H9 (cell line): ENCODE data around the gene CORO1A. TPM values are rescaled to one million over a fixed set of nuclear protein-coding genes. Genes with fewer than 3 reads are reported as not detected.

ENCODE experiments used
- DNase-seq: peaks from one replicate; pipeline ENCODE4 v3.0.0-alpha.2; 2017
- H2AFZ ChIP-seq: one replicate; pipeline ENCODE4 v1.6.1; 2013; ENCODE audit warnings: mild to moderate bottlenecking, low read length, control low read depth, moderate library complexity
- H2AK5ac ChIP-seq: 2 replicates; pipeline ENCODE4 v1.6.1; 2013; ENCODE audit warnings: low read length, control low read depth, mixed read lengths; ENCODE audit not compliant: insufficient read length
- H2BK120ac ChIP-seq: one replicate; pipeline ENCODE4 v1.6.1; 2013; ENCODE audit warnings: low read depth, mild to moderate bottlenecking, low read length, control low read depth, inconsistent platforms; ENCODE audit not compliant: poor library complexity, severe bottlenecking
- H2BK12ac ChIP-seq: 2 replicates; pipeline ENCODE4 v1.6.1; 2013; ENCODE audit warnings: low read length, control low read depth, mixed read lengths, low read depth; ENCODE audit not compliant: insufficient read length
- H2BK15ac ChIP-seq: 2 replicates; pipeline ENCODE4 v1.6.1; 2013; ENCODE audit warnings: low read depth, low read length, control low read depth
- H2BK20ac ChIP-seq: one replicate; pipeline ENCODE4 v1.6.1; 2013; ENCODE audit warnings: low read depth, mild to moderate bottlenecking, low read length, control low read depth, inconsistent platforms; ENCODE audit not compliant: poor library complexity, severe bottlenecking
- H2BK5ac ChIP-seq: 2 replicates; pipeline ENCODE4 v1.6.1; 2013; ENCODE audit warnings: low read length, control low read depth, mixed read lengths; ENCODE audit not compliant: insufficient read length
- H3K14ac ChIP-seq: 2 replicates; pipeline ENCODE4 v1.6.1; 2013; ENCODE audit warnings: low read length, control low read depth; ENCODE audit not compliant: insufficient read depth
- H3K18ac ChIP-seq: 2 replicates; pipeline ENCODE4 v1.6.1; 2013; ENCODE audit warnings: low read depth, mild to moderate bottlenecking, mixed read lengths, low read length, control low read depth; ENCODE audit not compliant: insufficient read length
- H3K23ac ChIP-seq: 2 replicates; pipeline ENCODE4 v1.6.1; 2013; ENCODE audit warnings: low read length, control low read depth, mixed read lengths, low read depth; ENCODE audit not compliant: insufficient read length
- H3K23me2 ChIP-seq: 2 replicates; pipeline ENCODE4 v1.6.1; 2013; ENCODE audit warnings: low read depth, mild to moderate bottlenecking, mixed read lengths, low read length, control low read depth; ENCODE audit not compliant: insufficient read length, poor library complexity, severe bottlenecking
- H3K27ac ChIP-seq: 2 replicates; pipeline ENCODE4 v1.5.1; 2013; ENCODE audit warnings: low read length, control low read depth, mixed read lengths, low read depth; ENCODE audit not compliant: insufficient read length
- H3K27me3 ChIP-seq: 2 replicates; pipeline ENCODE4 v1.6.1; 2013; ENCODE audit warnings: low read length, control low read depth, inconsistent platforms; ENCODE audit not compliant: insufficient read depth
- H3K4ac ChIP-seq: 2 replicates; pipeline ENCODE4 v1.6.1; 2013; ENCODE audit warnings: low read depth, mild to moderate bottlenecking, control low read depth, inconsistent platforms, low read length, moderate library complexity
- H3K4me1 ChIP-seq: 2 replicates; pipeline ENCODE4 v1.6.1; 2013; ENCODE audit warnings: low read length, control low read depth, inconsistent platforms; ENCODE audit not compliant: insufficient read depth
- H3K4me2 ChIP-seq: 2 replicates; pipeline ENCODE4 v1.6.1; 2013; ENCODE audit warnings: low read length, control low read depth, mixed read lengths; ENCODE audit not compliant: insufficient read length, insufficient read depth
- H3K56ac ChIP-seq: 2 replicates; pipeline ENCODE4 v1.6.1; 2013; ENCODE audit warnings: low read depth, mild to moderate bottlenecking, mixed read lengths, low read length, control low read depth; ENCODE audit not compliant: insufficient read length
- H3K79me1 ChIP-seq: 2 replicates; pipeline ENCODE4 v1.6.1; 2013; ENCODE audit warnings: low read depth, mild to moderate bottlenecking, moderate library complexity, low read length, control low read depth, inconsistent platforms; ENCODE audit not compliant: insufficient read depth, poor library complexity, severe bottlenecking
- H3K79me2 ChIP-seq: 2 replicates; pipeline ENCODE4 v1.6.1; 2013; ENCODE audit warnings: low read length, control low read depth, inconsistent platforms; ENCODE audit not compliant: insufficient read depth
- H3K9ac ChIP-seq: 2 replicates; pipeline ENCODE4 v1.6.1; 2013; ENCODE audit warnings: low read length, control low read depth, mixed read lengths; ENCODE audit not compliant: insufficient read length; ENCODE audit errors: extremely low read depth
- H3K9me3 ChIP-seq: one replicate; pipeline ENCODE4 v1.6.1; 2013; ENCODE audit warnings: low read depth, low read length, inconsistent platforms; ENCODE audit not compliant: control insufficient read depth
- H3T11ph ChIP-seq: one replicate; pipeline ENCODE4 v1.6.1; 2013; ENCODE audit warnings: mild to moderate bottlenecking, low read length, control low read depth, inconsistent platforms
- H4K20me1 ChIP-seq: one replicate; pipeline ENCODE4 v1.6.1; 2013; ENCODE audit not compliant: control insufficient read depth, insufficient read length, insufficient read depth
- H4K5ac ChIP-seq: 2 replicates; pipeline ENCODE4 v1.6.1; 2013; ENCODE audit warnings: low read depth, mild to moderate bottlenecking, mixed read lengths, low read length, control low read depth; ENCODE audit not compliant: insufficient read length
- H4K8ac ChIP-seq: replicated peaks from 2 replicates; pipeline ENCODE4 v1.6.1; 2013; ENCODE audit warnings: low read length, control low read depth, mixed read lengths, low read depth; ENCODE audit not compliant: insufficient read length
- H4K91ac ChIP-seq: 2 replicates; pipeline ENCODE4 v1.6.1; 2013; ENCODE audit warnings: low read depth, mild to moderate bottlenecking, moderate library complexity, mixed read lengths, low read length, control low read depth; ENCODE audit not compliant: insufficient read length
- H3K27ac Mint-ChIP-seq, 3 experiments: 2 replicates in 2 of 3; 3 replicates in 1 of 3; pipeline ENCODE4 v1.8.0; 2020 to 2021; ENCODE audit warnings: mixed read lengths in 3 of 3, mild to moderate bottlenecking in 1 of 3, moderate library complexity in 1 of 3
- H3K27me3 Mint-ChIP-seq: 2 replicates; pipeline ENCODE4 v1.8.0; 2021; ENCODE audit warnings: low read depth, mild to moderate bottlenecking, moderate library complexity, mixed read lengths
- H3K36me3 Mint-ChIP-seq, 3 experiments: 2 replicates in 2 of 3; 3 replicates in 1 of 3; pipeline ENCODE4 v1.8.0; 2020 to 2021; ENCODE audit warnings: low read depth in 3 of 3, mixed read lengths in 3 of 3; ENCODE audit not compliant: insufficient read depth in 1 of 3
- H3K4me1 Mint-ChIP-seq, 2 experiments: 2 replicates each; pipeline ENCODE4 v1.8.0; 2020; ENCODE audit warnings: mixed read lengths in 2 of 2
- H3K4me3 Mint-ChIP-seq, 2 experiments: 2 replicates in 1 of 2; 3 replicates in 1 of 2; pipeline ENCODE4 v1.8.0; 2020 to 2021; ENCODE audit warnings: mild to moderate bottlenecking in 2 of 2, mixed read lengths in 2 of 2, moderate library complexity in 1 of 2
- H3K9me3 Mint-ChIP-seq, 2 experiments: 2 replicates in 1 of 2; 3 replicates in 1 of 2; pipeline ENCODE4 v1.8.0; 2020; ENCODE audit warnings: mild to moderate bottlenecking in 2 of 2, mixed read lengths in 2 of 2, moderate library complexity in 1 of 2
- CTCF ChIP-seq: fragments of 200-600 bp; sonication (generic); conservative IDR thresholded peaks from 3 replicates; pipeline ENCODE4 v1.8.0; 2021; ENCODE audit warnings: antibody characterized with exemption, mild to moderate bottlenecking
- WGBS: extraction: QIAGEN DNeasy Blood & Tissue Kit; methylation state at CpG from one replicate; pipeline ENCODE4 v1.1.7; 2013; ENCODE audit warnings: missing lambda C conversion rate, low lambda C conversion rate, mixed read lengths; ENCODE audit not compliant: insufficient read length; ENCODE audit errors: extremely low coverage; 5-methylcytosine and 5-hydroxymethylcytosine counted together
- total RNA-seq: library from RNA; stranded (reverse); gene quantifications from 2 replicates; pipeline ENCODE4 v1.2.1, GENCODE V29; 2021

Gene CORO1A
- total RNA-seq, 1 experiment from 2014 or later: 4.8 TPM

DNA sequence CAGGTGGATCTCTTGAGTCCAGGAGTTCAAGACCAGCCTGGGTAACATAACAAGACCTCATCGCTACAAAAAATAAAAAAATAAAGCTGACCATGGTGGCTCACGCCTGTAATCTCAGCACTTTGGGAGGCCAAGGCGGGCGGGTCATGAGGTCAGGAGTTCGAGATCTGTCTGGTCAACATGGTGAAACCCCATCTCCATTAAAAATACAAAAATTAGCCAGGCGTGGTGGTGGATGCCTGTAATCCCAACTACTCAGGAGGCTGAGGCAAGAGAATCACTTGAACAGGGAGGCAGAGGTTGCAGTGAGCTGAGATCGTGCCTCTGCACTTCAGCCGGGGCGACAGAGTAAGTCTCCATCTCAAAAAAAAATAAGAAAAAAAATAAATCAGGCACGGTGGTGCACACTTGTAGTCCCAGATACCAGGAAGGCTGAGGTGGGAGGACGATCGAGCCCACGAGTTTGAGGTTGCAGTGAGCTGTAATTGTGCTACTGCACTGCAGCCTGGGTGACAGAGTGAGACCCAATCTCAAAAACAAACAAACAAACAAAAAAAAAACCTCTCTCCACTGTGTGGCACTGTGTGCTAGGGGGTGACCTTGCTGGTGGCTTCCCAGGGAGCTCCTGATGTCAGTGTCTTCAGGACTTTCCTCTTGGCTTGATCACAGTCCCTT lies 40.6 kb upstream of the CORO1A start:
- Histone ChIP-seq H4K8ac (no peak overlapping the region), H2BK20ac (no peak overlapping the region), H2AFZ (no peak overlapping the region), H3K56ac (no peak overlapping the region), H3K27ac (no peak overlapping the region), H3K4ac (no peak overlapping the region), H2BK12ac (no peak overlapping the region), H3K23ac (no peak overlapping the region), H4K5ac (no peak overlapping the region), H3K9me3 (no peaks in the 10 kb centered on the region), H4K20me1 (no peaks in the 10 kb centered on the region), H3K27me3 (no peaks in the 10 kb centered on the region), H2BK15ac (no peak overlapping the region), H3K23me2 (peaks cover 3% of the 10 kb centered on the region), H4K91ac (no peak overlapping the region), H3K4me1 (no peaks in the 10 kb centered on the region), H2BK120ac (no peak overlapping the region), H3K79me2 (no peaks in the 10 kb centered on the region), H3K14ac (no peak overlapping the region), H3T11ph (no peak overlapping the region), H3K4me2 (no peak overlapping the region), H3K9ac (no peak overlapping the region), H2AK5ac (no peak overlapping the region), H3K18ac (no peak overlapping the region), H3K79me1 (no peaks in the 10 kb centered on the region), H2BK5ac (no peak overlapping the region)
- H3K4me1 Mint-ChIP-seq: no peaks in the 10 kb centered on the region
- no peak overlapping the region; a peak in 1 of 5 replicates for H3K4me3 Mint-ChIP-seq
- H3K36me3 Mint-ChIP-seq: no peaks in the 10 kb centered on the region
- H3K27me3 Mint-ChIP-seq: peaks cover 2% of the 10 kb centered on the region
- DNase-seq: peak; percentile 30
- H3K27ac Mint-ChIP-seq: no peak overlapping the region; a peak in 1 of 7 replicates
- TF ChIP-seq CTCF: peak; percentile 44; the same call in 2 of the 3 replicates
- peaks cover 0 to under 1% of the 10 kb centered on the region in 2 experiments; a peak in 1 of 5 replicates for H3K9me3 Mint-ChIP-seq
- no CpG with 5 or more reads among the region's 13 CpGs for WGBS
